ENCODE results near the gene OLFM1. TPM values are rescaled to one million over a fixed set of nuclear protein-coding genes. Genes with fewer than 3 reads are reported as not detected.

Gene OLFM1
- total and polyA plus RNA-seq, 9 of the 15 experiments (the other 6 are each of a cell fraction or from before 2014, with no cell fraction given) = not detected

- H4K20me1 ChIP-seq (replicated peaks; ENCODE audit: control insufficient read depth, insufficient read depth, low read length) = peaks cover 9% of the 10 kb centered on the region; the same call in 1 of the 2 replicates
- WGBS (ENCODE audit: insufficient coverage, low coverage, missing lambda C conversion rate) = 0% methylated on average over 7 of the region's 7 CpGs
- peaks cover 9 to 62% of the 10 kb centered on the region in 2 experiments; a peak in 3 of 5 replicates for H3K27me3 ChIP-seq (ENCODE audit: control insufficient read depth in 2 of 2, insufficient read depth in 2 of 2, low read length in 2 of 2)
- DNase-seq (ENCODE audit: extremely low read depth in 1 of 4, low spot score in 3 of 4) (no peak), ATAC-seq (no peak), FAIRE-seq (no peak)
- no peaks in the 10 kb centered on the region for H3K36me3 ChIP-seq (ENCODE audit: control insufficient read depth, insufficient read depth, low read length)
- H3K4me3 ChIP-seq = no peak overlapping the region
- BruUV-seq (replicated peaks) = no TSS peak
- intact Hi-C loops (cut with micrococcal nuclease) = no loop called here
- H3K9me3 ChIP-seq (replicated peaks; ENCODE audit: control insufficient read depth, insufficient read depth, low read depth, low read length) = no peaks in the 10 kb centered on the region
- H3K79me2 ChIP-seq (ENCODE audit: control insufficient read depth, insufficient read depth, low read length) = no peaks in the 10 kb centered on the region
- H3K4me1 ChIP-seq (replicated peaks in 1 of 2; ENCODE audit: control insufficient read depth in 2 of 2, insufficient read depth in 2 of 2, low read length in 2 of 2) = peaks cover 0 to 13% of the 10 kb centered on the region in 2 experiments; a peak in 2 of 5 replicates
- H3K9me1 ChIP-seq (ENCODE audit: control insufficient read depth, insufficient read depth, low read length) = no peaks in the 10 kb centered on the region
- ChIA-PET POLR2A (interaction anchor here (0.6 kb wide), 1 partner anchor 245 kb away, joined by 3 read pairs; no protein-coding TSS in a partner anchor), CTCF (ENCODE audit: low intra/inter-chr PET ratio) (no interaction called here)
- no peak overlapping the region for H2AFZ ChIP-seq (ENCODE audit: low read depth, low read length)
- no peak overlapping the region for H3K4me2 ChIP-seq (ENCODE audit: insufficient read depth, low read length)
- in situ Hi-C loops (cut with MboI) = no loop called here
- no peak overlapping the region for H3K27ac ChIP-seq (ENCODE audit: extremely low read depth, low read depth, low read length)
- no peak overlapping the region for H3K9ac ChIP-seq (ENCODE audit: insufficient read depth in 1 of 2, low read depth in 2 of 2, low read length in 2 of 2)
- no peak for TF ChIP-seq ZBTB2 (IDR thresholded peaks at IDR 0.05)
- TF ChIP-seq ATF7 (IDR thresholded peaks at IDR 0.05) = no peak
- TF ChIP-seq RFX7 (CRISPR knock-in tag; IDR thresholded peaks at IDR 0.05) = no peak
- TF ChIP-seq ZFP1 (CRISPR knock-in tag; IDR thresholded peaks at IDR 0.05) = no peak
- TF ChIP-seq KAT2B (IDR thresholded peaks at IDR 0.05; ENCODE audit: low read depth, low read length) = no peak
- TF ChIP-seq, protein P1, sequence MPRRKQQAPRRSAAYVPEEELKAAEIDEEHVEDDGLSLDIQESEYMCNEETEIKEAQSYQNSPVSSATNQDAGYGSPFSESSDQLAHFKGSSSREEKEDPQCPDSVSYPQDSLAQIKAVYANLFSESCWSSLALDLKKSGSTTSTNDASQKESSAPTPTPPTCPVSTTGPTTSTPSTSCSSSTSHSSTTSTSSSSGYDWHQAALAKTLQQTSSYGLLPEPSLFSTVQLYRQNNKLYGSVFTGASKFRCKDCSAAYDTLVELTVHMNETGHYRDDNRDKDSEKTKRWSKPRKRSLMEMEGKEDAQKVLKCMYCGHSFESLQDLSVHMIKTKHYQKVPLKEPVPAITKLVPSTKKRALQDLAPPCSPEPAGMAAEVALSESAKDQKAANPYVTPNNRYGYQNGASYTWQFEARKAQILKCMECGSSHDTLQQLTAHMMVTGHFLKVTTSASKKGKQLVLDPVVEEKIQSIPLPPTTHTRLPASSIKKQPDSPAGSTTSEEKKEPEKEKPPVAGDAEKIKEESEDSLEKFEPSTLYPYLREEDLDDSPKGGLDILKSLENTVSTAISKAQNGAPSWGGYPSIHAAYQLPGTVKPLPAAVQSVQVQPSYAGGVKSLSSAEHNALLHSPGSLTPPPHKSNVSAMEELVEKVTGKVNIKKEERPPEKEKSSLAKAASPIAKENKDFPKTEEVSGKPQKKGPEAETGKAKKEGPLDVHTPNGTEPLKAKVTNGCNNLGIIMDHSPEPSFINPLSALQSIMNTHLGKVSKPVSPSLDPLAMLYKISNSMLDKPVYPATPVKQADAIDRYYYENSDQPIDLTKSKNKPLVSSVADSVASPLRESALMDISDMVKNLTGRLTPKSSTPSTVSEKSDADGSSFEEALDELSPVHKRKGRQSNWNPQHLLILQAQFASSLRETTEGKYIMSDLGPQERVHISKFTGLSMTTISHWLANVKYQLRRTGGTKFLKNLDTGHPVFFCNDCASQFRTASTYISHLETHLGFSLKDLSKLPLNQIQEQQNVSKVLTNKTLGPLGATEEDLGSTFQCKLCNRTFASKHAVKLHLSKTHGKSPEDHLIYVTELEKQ (CRISPR knock-in tag; IDR thresholded peaks at IDR 0.05) = no peak
- no peak for TF ChIP-seq DNMT1 (IDR thresholded peaks at IDR 0.05)
- no peak for TF ChIP-seq ARNT (IDR thresholded peaks at IDR 0.05)
- TF ChIP-seq GMEB1 (CRISPR knock-in tag; IDR thresholded peaks at IDR 0.05) = no peak
- TF ChIP-seq PHB (CRISPR knock-in tag; IDR thresholded peaks at IDR 0.05) = no peak
- TF ChIP-seq, protein P2, sequence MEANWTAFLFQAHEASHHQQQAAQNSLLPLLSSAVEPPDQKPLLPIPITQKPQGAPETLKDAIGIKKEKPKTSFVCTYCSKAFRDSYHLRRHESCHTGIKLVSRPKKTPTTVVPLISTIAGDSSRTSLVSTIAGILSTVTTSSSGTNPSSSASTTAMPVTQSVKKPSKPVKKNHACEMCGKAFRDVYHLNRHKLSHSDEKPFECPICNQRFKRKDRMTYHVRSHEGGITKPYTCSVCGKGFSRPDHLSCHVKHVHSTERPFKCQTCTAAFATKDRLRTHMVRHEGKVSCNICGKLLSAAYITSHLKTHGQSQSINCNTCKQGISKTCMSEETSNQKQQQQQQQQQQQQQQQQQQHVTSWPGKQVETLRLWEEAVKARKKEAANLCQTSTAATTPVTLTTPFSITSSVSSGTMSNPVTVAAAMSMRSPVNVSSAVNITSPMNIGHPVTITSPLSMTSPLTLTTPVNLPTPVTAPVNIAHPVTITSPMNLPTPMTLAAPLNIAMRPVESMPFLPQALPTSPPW (CRISPR knock-in tag; IDR thresholded peaks at IDR 0.05) = no peak
- TF ChIP-seq MTA1 (IDR thresholded peaks at IDR 0.05; ENCODE audit: borderline replicate concordance) = no peak
- TF ChIP-seq MAFF (IDR thresholded peaks at IDR 0.05; ENCODE audit: low read length) = no peak
- no peak for TF ChIP-seq MCM3 (IDR thresholded peaks at IDR 0.05)
- no peak for TF ChIP-seq BHLHE40 (IDR thresholded peaks at IDR 0.05; ENCODE audit: low read length)
- TF ChIP-seq BACH1 (tag; IDR thresholded peaks at IDR 0.05) = no peak
- no peak for TF ChIP-seq KAT8 (IDR thresholded peaks at IDR 0.05; ENCODE audit: low read depth)
- no peak for TF ChIP-seq ZNF134 (CRISPR knock-in tag; conservative IDR thresholded peaks at IDR 0.05)
Observed at GRCh38 chr9:135082536-135082935, 4.9 kb upstream of the OLFM1 start.

Measured in K562 (cell line).